Trophoblast cell (in vitro differentiated cells and primary cell): ENCODE data around the gene TWIST2.

ENCODE experiments used
- DNase-seq, 2 donors: peaks; one replicate each; pipeline ENCODE4 v3.0.0-alpha.2; 2016
- H2AFZ ChIP-seq: 2 replicates; pipeline ENCODE4 v1.6.1; 2013; ENCODE audit warnings: low read length, moderate library complexity, mild to moderate bottlenecking; ENCODE audit not compliant: insufficient read depth, poor library complexity
- H2AK5ac ChIP-seq: 2 replicates; pipeline ENCODE4 v1.6.1; 2013; ENCODE audit warnings: mild to moderate bottlenecking, low read length
- H2BK120ac ChIP-seq: 2 replicates; pipeline ENCODE4 v1.6.1; 2013; ENCODE audit warnings: low read length, mild to moderate bottlenecking, moderate library complexity; ENCODE audit not compliant: insufficient read depth, poor library complexity
- H2BK12ac ChIP-seq: 2 replicates; pipeline ENCODE4 v1.6.1; 2013; ENCODE audit warnings: mild to moderate bottlenecking, low read length, moderate library complexity
- H2BK5ac ChIP-seq: 2 replicates; pipeline ENCODE4 v1.6.1; 2013; ENCODE audit warnings: low read length, low read depth, moderate library complexity, mild to moderate bottlenecking; ENCODE audit not compliant: poor library complexity
- H3K14ac ChIP-seq: 2 replicates; pipeline ENCODE4 v1.6.1; 2013; ENCODE audit warnings: mild to moderate bottlenecking, low read length
- H3K18ac ChIP-seq: 2 replicates; pipeline ENCODE4 v1.6.1; 2013; ENCODE audit warnings: mild to moderate bottlenecking, low read length
- H3K23ac ChIP-seq: 2 replicates; pipeline ENCODE4 v1.6.1; 2013; ENCODE audit warnings: low read length
- H3K27ac ChIP-seq: 2 replicates; pipeline ENCODE4 v1.5.1; 2013; ENCODE audit warnings: low read depth, mild to moderate bottlenecking, inconsistent platforms, low read length, moderate library complexity
- H3K27me3 ChIP-seq: 2 replicates; pipeline ENCODE4 v1.6.1; 2013; ENCODE audit warnings: inconsistent platforms, mild to moderate bottlenecking, low read length, moderate library complexity; ENCODE audit not compliant: insufficient read depth
- H3K36me3 ChIP-seq, 2 experiments: 1 replicate in 1 of 2; 2 replicates in 1 of 2; pipeline ENCODE4 v1.6.1; 2013; ENCODE audit warnings: low read length in 2 of 2, mild to moderate bottlenecking in 2 of 2, moderate library complexity in 1 of 2; ENCODE audit not compliant: insufficient read depth in 2 of 2, control insufficient read depth in 1 of 2
- H3K4ac ChIP-seq: 2 replicates; pipeline ENCODE4 v1.6.1; 2013; ENCODE audit warnings: low read depth, mild to moderate bottlenecking, low read length, moderate library complexity
- H3K4me1 ChIP-seq, 2 experiments: 1 replicate in 1 of 2; 2 replicates in 1 of 2; pipeline ENCODE4 v1.6.1; 2013; ENCODE audit warnings: low read length in 2 of 2, mild to moderate bottlenecking in 2 of 2, moderate library complexity in 1 of 2; ENCODE audit not compliant: insufficient read depth in 2 of 2, control insufficient read depth in 1 of 2
- H3K4me2 ChIP-seq: 2 replicates; pipeline ENCODE4 v1.6.1; 2013; ENCODE audit warnings: inconsistent platforms, mild to moderate bottlenecking, low read length, moderate library complexity
- H3K4me3 ChIP-seq: 2 replicates; pipeline ENCODE4 v1.5.1; 2013; ENCODE audit warnings: mild to moderate bottlenecking, low read depth, low read length, inconsistent platforms
- H3K79me1 ChIP-seq: one replicate; pipeline ENCODE4 v1.6.1; 2013; ENCODE audit warnings: low read length
- H3K79me2 ChIP-seq: 2 replicates; pipeline ENCODE4 v1.6.1; 2013; ENCODE audit warnings: low read length, mild to moderate bottlenecking; ENCODE audit not compliant: control insufficient read depth, insufficient read depth, poor library complexity
- H3K9ac ChIP-seq: 2 replicates; pipeline ENCODE4 v1.6.1; 2013; ENCODE audit warnings: mild to moderate bottlenecking, low read length
- H3K9me3 ChIP-seq: 2 replicates; pipeline ENCODE4 v1.6.1; 2013; ENCODE audit warnings: low read depth, mild to moderate bottlenecking, control low read depth, inconsistent platforms, low read length; ENCODE audit not compliant: insufficient read depth
- H4K12ac ChIP-seq: 2 replicates; pipeline ENCODE4 v1.6.1; 2013; ENCODE audit warnings: low read depth, mild to moderate bottlenecking, low read length, moderate library complexity
- H4K8ac ChIP-seq: 2 replicates; pipeline ENCODE4 v1.6.1; 2013; ENCODE audit warnings: low read depth, mild to moderate bottlenecking, low read length, moderate library complexity
- H4K91ac ChIP-seq: one replicate; pipeline ENCODE4 v1.6.1; 2013; ENCODE audit warnings: low read depth, mild to moderate bottlenecking, low read length, moderate library complexity
- WGBS: extraction: QIAGEN DNeasy Blood & Tissue Kit; methylation state at CpG from one replicate; pipeline ENCODE4 v1.1.7; 2013; ENCODE audit warnings: missing lambda C conversion rate; ENCODE audit not compliant: insufficient read length, insufficient coverage; ENCODE audit errors: extremely low coverage; 5-methylcytosine and 5-hydroxymethylcytosine counted together

The TWIST2 gene

DNA sequence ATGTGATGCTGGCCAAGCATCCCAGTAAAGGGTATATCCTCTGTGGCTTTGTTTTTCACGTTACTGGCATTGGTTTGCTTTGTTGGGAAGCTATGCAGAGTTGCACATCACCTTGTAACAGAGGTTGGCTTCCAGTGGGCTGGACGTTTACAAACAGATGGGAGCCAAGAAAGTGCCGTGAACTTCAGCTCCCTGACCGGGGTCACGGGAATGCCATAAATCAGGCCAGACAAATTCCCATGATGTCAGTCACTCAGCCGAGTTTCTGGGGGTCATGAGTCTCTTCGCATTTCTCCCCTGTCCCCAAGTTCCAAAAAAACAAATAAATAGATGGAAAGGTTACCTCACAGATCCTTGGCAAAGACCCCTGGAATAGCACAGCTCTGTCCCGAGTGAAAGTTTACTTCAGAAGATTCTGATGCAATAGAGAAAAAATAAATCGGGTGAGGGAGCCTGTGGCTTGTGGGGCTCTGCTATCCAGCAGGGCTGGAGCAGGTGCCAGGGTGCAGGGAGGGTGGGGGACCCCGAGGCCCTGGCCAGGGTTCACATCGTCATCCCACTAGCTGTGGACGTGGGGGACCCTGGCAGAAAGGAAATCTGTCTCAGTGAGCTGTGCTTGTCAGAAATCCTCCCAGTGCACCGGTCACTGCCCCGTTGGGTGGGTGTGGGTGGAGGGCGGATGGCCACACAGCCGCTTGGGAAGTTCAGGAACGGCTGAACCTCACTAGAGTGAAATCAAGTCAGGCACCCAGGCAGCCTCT lies 27.8 kb downstream of the TWIST2 start:
- no peak overlapping the region for H3K4me2 ChIP-seq

DNA sequence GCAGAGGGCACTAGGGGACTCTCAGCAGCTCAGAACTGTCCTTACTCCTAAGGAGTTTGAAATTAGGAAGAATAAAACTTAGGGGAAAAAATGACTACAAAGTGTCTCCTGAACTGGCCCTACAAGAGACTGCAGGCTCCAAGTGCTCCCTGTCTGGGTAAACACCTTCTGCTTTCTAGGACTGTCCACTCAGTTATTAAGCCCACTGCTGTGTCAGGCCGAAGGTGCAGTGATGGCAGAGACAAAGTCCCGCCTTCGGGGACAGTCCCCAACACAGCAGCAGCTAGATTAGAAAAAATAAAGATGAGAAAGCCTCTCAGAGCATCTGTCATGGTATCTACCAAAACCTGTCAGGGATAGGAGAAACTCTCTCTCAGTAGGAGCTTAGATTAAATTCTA lies 28.3 kb downstream of the TWIST2 start:
- Histone ChIP-seq H3K9ac (no peak overlapping the region), H3K27ac (no peak overlapping the region), H4K91ac (no peak overlapping the region), H3K18ac (no peak overlapping the region), H3K14ac (no peak overlapping the region), H3K4me1 (no peaks in the 10 kb centered on the region), H3K36me3 (no peaks in the 10 kb centered on the region), H3K23ac (no peak overlapping the region), H2BK12ac (no peak overlapping the region), H3K4me2 (no peak overlapping the region), H3K9me3 (peaks cover 2% of the 10 kb centered on the region), H4K12ac (no peak overlapping the region), H3K79me1 (no peaks in the 10 kb centered on the region), H3K4me3 (no peak overlapping the region), H3K4ac (no peak overlapping the region), H3K79me2 (no peaks in the 10 kb centered on the region), H2AFZ (no peak overlapping the region), H2BK5ac (no peak overlapping the region), H4K8ac (no peak overlapping the region), H3K27me3 (peaks cover 2% of the 10 kb centered on the region), H2AK5ac (no peak overlapping the region), H2BK120ac (no peak overlapping the region)
- no peak for DNase-seq
- WGBS = no CpG with 5 or more reads among the region's 3 CpGs

More for the DNA sequence above, 27.8 kb downstream of the TWIST2 start:
- H2BK12ac ChIP-seq = no peak overlapping the region
- H3K27me3 ChIP-seq = peaks cover 2% of the 10 kb centered on the region
- peaks cover 2% of the 10 kb centered on the region for H3K9me3 ChIP-seq
- H3K4ac ChIP-seq = no peak overlapping the region
- H3K14ac ChIP-seq = no peak overlapping the region
- no peak overlapping the region for H4K91ac ChIP-seq
- no peaks in the 10 kb centered on the region for H3K79me1 ChIP-seq
- no peak overlapping the region for H2BK5ac ChIP-seq
- H3K27ac ChIP-seq = no peak overlapping the region
- H3K79me2 ChIP-seq = no peaks in the 10 kb centered on the region
- no peak overlapping the region for H2AK5ac ChIP-seq
- DNase-seq = no peak
- no peak overlapping the region for H3K9ac ChIP-seq
- no CpG with 5 or more reads among the region's 17 CpGs for WGBS
- no peak overlapping the region for H2BK120ac ChIP-seq
- H3K23ac ChIP-seq = no peak overlapping the region
- H3K4me1 ChIP-seq = no peaks in the 10 kb centered on the region
- H4K12ac ChIP-seq = no peak overlapping the region
- H3K18ac ChIP-seq = no peak overlapping the region
- no peak overlapping the region for H4K8ac ChIP-seq
- H2AFZ ChIP-seq = no peak overlapping the region
- H3K4me3 ChIP-seq = no peak overlapping the region
- H3K36me3 ChIP-seq = no peaks in the 10 kb centered on the region

DNA sequence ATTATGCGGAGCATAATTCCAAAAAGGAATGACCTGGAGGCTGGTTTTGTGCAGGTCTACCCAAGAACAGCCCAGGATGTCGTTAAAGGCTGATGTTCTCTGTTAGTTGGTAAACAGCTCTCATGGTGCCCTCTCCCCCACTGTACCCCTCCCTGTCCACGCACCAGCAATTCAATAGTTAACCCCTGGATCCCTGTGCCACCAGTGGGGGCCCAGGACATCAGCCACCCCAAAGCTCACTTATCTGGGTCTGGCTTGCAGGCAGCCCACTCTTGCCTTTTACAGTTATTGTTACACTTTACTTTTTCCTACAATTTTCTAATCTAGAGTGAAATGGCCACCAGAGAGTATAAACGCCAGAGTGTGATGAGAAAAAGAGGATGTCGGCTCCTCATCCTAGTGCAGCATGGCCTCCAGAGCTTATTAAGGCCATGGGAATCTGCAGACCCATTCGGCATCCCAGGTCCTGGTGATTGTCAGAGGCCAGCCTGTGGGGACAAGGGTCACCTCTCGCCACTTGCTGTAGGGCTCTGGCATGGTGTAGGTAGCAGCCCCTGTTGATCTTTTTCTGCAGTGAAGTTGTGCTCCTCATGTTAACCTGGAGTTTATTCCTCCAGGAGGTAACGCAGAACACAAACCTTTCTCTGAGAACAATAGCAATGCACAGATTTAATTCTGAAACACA lies 30.3 kb downstream of the TWIST2 start:
- Histone ChIP-seq H3K18ac (no peak overlapping the region), H4K12ac (no peak overlapping the region), H3K79me1 (no peaks in the 10 kb centered on the region), H2BK120ac (no peak overlapping the region), H4K91ac (no peak overlapping the region), H2BK5ac (no peak overlapping the region), H3K79me2 (no peaks in the 10 kb centered on the region), H3K4ac (no peak overlapping the region), H3K14ac (no peak overlapping the region), H3K9me3 (no peaks in the 10 kb centered on the region), H3K4me3 (no peak overlapping the region), H2AK5ac (no peak overlapping the region), H2BK12ac (no peak overlapping the region), H3K27me3 (peaks cover 2% of the 10 kb centered on the region), H3K9ac (no peak overlapping the region), H3K27ac (no peak overlapping the region), H3K4me1 (no peaks in the 10 kb centered on the region), H2AFZ (no peak overlapping the region), H3K36me3 (no peaks in the 10 kb centered on the region), H3K4me2 (no peak overlapping the region), H3K23ac (no peak overlapping the region), H4K8ac (no peak overlapping the region)
- no peak for DNase-seq
- no CpG with 5 or more reads among the region's 8 CpGs for WGBS

DNA sequence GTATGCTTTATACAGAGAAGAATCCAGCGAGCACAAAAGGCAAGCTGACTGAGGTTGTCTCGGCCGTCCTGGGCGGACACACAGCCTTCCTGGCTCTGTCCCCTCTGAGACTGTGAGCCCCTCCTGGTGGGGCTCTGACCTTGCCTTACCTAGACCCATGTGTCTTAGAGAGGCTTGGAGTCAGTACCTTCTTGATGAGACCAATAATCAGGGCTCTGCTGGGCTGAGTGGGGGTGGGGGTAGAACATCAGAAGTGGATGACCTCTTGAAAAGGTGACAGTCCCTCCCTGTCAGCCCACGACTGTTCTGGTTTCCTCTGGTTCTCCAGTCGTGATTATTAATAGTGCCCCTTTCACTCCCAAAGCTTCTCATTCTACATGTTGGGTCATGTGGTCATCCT lies 31.2 kb downstream of the TWIST2 start:
- no CpG with 5 or more reads among the region's 6 CpGs for WGBS
- Histone ChIP-seq H3K27ac (no peak overlapping the region), H3K18ac (no peak overlapping the region), H3K79me1 (no peaks in the 10 kb centered on the region), H3K23ac (no peak overlapping the region), H3K4me3 (no peak overlapping the region), H2BK12ac (no peak overlapping the region), H4K8ac (no peak overlapping the region), H4K12ac (no peak overlapping the region), H3K4me2 (no peak overlapping the region), H3K79me2 (no peaks in the 10 kb centered on the region), H3K27me3 (peaks cover 2% of the 10 kb centered on the region), H2AFZ (no peak overlapping the region), H2BK5ac (no peak overlapping the region), H3K9me3 (no peaks in the 10 kb centered on the region), H3K4me1 (no peaks in the 10 kb centered on the region), H2AK5ac (no peak overlapping the region), H3K14ac (no peak overlapping the region), H3K9ac (no peak overlapping the region), H3K4ac (no peak overlapping the region), H3K36me3 (no peaks in the 10 kb centered on the region), H4K91ac (no peak overlapping the region), H2BK120ac (no peak overlapping the region)
- no peak for DNase-seq
